LNCAP (cell line): ENCODE results near the gene CCDC187.

Experiments used
- TF ChIP-seq, protein P1 (sequence below): fragments of 450-650 bp; IDR thresholded peaks from 2 replicates; pipeline ENCODE4 v1.5.1; 2017; ENCODE audit warnings: mild to moderate bottlenecking

Gene CCDC187

DNA sequence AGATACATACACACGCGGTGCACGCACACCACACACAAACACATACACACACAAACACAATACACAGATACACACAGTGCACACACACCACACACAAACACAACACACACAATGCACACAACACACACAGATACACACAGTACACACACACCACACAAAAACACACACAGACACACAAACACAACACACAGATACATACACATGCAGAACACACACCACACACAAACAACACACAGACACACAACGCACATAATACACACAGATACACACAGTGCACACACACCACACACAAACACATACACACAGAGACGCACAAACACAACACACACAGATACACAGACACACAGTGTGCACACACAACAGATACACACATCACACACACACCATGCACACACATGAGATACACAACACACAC lies 5.9 kb upstream of the CCDC187 start:
- TF ChIP-seq, protein P1, sequence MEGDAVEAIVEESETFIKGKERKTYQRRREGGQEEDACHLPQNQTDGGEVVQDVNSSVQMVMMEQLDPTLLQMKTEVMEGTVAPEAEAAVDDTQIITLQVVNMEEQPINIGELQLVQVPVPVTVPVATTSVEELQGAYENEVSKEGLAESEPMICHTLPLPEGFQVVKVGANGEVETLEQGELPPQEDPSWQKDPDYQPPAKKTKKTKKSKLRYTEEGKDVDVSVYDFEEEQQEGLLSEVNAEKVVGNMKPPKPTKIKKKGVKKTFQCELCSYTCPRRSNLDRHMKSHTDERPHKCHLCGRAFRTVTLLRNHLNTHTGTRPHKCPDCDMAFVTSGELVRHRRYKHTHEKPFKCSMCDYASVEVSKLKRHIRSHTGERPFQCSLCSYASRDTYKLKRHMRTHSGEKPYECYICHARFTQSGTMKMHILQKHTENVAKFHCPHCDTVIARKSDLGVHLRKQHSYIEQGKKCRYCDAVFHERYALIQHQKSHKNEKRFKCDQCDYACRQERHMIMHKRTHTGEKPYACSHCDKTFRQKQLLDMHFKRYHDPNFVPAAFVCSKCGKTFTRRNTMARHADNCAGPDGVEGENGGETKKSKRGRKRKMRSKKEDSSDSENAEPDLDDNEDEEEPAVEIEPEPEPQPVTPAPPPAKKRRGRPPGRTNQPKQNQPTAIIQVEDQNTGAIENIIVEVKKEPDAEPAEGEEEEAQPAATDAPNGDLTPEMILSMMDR = no peak

DNA sequence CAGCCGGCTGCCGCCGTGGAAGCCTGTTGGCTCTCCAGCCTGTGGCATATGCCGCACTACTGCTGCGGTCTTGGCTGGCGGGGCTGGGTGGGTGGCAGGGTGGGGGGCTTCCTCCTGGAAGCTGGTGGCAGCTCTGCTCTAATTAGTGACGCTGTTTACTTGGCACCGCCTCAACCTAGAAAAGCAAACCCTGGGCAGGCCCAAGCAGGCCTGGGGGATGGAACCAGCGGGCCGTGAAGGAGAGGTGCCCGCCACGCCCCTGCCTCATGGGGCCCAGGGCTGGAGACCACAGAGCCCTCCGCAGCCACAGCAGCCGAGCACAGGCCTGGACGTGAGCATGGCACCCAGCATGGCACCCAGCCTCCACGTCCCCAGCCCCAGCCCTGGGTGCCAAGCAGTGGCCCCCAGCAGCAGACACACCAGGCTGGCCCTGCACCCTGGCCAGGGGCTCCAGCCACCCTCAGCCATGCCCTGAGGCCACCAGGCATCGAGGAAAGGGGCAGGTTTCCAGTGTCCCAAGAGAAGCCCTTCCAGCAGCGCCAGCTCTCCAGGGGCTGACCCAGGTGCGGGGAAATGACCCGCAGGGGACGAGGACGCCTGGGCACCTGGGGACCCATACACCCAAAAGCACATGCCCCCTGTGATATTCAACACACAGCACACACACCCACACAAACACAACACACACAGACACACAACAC lies 5.4 kb upstream of the CCDC187 start:
- TF ChIP-seq, protein P1 = no peak

DNA sequence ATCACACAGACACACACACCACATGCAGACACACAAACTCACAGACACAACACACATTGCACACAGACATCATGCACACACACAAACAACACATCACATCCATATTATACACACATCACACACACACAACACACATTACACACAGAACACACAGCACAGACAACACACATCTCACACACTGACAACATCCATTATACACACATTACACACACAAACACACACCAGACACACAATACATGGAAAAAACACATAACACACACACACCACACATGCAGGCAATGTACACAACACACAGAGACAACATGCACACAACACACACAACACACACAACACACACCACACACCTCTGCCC lies 4.8 kb upstream of the CCDC187 start:
- TF ChIP-seq, protein P1 = no peak

DNA sequence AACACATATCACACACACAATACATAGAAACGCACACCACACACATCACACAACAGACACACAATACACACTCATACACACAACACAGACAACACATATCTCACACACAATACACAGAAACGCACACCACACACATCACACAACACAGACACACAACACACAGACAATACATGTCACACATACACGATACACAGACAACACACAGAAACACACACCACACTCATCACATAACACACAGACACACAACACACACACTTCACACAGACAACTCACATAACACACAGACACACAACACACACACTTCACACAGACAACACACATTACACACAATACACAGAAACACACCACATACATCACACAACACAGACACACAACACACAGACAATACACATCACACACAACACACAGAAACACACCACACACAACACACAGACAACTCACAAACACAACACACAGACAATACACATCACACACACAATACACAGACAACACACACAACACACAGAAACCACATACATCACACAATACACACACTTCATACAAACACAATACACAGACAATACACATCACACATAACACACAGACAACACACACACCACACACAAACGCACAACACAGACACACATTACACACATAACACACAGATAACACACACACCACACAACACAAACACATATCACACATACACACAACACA lies 4.3 kb upstream of the CCDC187 start:
- TF ChIP-seq, protein P1 = no peak

DNA sequence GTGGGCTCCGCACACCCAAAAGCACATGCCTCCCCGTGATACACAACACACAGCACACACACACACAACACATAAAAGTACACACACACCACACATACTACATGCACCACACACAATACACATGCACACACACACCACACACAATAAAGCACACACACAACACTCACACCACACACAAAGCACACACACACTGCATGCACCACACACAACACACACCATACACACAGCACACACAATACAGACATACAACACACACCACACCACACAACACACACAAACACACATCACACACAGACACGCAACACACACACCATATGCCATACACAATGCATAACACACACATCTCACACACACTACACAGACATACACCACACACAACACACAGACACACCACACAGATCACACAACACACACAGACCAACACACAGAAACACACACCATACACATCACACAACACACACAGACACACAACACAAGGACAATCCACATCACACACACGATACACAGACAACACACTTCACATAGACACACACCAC lies 3.4 kb upstream of the CCDC187 start:
- TF ChIP-seq, protein P1 = no peak

DNA sequence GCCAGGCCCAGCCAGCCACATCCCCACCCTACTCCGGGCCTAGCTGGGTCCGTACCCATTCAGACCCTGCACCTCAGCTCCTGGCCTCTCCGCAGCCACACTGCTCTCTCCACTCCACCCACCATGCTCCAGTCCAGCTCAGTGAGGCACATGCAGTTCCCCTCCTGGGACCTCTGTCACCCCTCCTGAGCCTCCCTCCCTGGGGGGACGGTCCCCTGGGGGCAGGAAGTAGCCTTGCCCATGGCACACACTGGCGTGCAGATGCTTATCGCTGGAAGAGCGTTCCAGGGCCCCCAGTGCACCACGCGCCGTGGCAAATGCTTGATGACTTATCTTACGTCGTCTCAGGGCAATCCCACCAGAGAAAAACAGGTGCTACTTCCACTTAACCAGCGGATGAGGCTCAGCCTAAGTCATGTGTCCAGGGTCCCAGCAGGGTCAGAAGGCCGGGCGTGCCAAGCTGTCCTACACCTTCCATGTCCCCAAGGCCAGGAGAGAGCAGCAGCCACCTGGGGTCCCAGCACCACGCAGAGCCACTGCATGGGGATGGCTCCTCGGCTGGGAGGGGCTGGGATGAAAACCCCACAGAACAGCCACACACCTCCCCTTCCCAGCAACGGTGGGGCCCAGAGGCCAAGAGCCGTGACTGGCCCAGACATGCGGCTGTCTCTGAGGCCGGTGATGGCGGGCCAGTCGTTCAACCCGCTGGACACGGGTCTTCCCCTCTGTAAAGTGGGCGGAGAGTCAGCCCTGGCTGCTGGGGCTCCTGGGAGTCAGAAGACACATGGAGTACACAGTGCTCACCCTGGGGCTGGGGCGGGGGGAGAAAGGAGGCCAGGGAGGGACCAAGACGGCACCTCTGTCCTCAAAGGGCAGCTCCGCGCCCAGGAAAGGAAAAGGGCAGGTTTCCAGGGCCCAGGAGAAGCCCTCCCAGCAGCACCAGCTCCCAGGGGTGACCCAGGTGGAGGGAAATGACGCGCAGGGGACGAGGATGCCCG lies 2.6 kb upstream of the CCDC187 start:
- TF ChIP-seq, protein P1 = no peak

DNA sequence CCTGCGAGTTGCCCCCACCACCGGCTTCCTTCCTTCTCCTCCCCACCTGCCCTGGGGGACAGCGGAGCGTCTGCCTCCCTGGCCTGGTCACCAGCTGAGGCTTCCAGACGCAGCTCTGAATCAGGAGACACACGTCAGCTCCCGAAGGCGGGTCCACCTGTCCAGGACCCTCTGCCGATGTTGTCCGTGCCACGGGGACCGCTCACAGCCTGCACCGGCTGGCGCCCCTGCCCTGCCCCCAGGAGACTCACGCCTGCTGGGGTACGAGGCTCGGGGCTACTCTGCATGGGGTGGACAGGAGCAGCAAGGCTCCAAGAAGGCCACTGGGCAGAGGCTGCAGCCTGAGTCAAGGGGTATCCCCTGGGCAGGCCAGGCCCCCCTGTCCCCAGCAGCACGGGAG lies 1.9 kb upstream of the CCDC187 start:
- TF ChIP-seq, protein P1 = no peak
